GM19372 (cell line): ENCODE results near the gene IGFL2.
"Not testable (repeated sequence)": the region's sequence is repeated elsewhere in the genome, so short reads cannot be mapped to it uniquely, and the experiment has no call there.

Experiments used
- ATAC-seq: cut with Tn5 transposase; IDR thresholded peaks from one replicate; pipeline ENCODE4 v1.9.1; 2021; ENCODE audit warnings: mild to moderate bottlenecking, low read depth, moderate library complexity; ENCODE audit not compliant: unreplicated experiment

IGFL2 gene

GRCh38 chr19:46147791-46148288 is at the start of gene IGFL2:
Gene IGFL2 (plus strand): TSS chr19:46148238. CDS start chr19:46148279, 41 bp downstream.
- no peak for ATAC-seq

GRCh38 chr19:46100344-46100743 is 47.7 kb upstream of the IGFL2 start:
- no peak for ATAC-seq

GRCh38 chr19:46101293-46101692 is 46.7 kb upstream of the IGFL2 start:
- ATAC-seq: no peak

DNA sequence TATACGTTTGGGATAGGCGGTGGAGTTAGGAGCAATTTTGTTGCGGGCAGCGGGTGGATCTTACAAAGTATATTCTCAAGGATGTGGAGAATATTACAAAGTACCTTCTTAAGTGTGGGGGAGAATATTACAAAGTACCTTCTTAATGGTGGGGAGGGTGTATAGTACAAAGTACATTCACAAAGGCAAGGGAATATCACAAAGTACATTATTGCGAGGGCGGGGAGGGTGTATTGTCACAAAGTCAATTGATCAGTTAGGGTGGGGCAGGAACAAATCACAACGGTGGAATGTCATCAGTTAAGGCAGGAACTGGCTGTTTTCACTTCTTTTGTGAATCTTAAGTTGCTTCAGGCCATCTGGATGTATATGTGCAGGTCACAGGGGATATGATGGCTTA is 45.7 kb upstream of the IGFL2 start:
- ATAC-seq: not testable (repeated sequence)

DNA sequence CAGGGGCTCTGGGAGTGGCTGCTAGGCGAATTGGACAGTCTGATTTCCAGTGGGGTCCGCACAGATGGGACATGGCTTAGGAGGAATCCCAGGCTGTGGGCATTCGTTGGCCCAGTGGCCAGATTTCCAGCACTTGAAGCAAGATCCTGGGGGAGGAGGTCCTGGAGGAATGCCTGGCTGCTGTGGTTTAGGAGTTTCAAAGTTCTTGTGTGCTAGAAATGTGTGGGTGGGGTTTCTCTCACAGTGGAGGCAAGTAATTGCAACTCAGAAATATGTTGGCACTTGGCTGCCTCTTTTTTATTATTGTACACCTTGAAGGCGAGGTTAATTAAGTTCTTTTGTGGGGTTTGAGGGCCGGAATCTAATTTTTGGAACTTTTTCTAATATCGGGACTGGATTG is 40.7 kb upstream of the IGFL2 start:
- no peak for ATAC-seq

DNA sequence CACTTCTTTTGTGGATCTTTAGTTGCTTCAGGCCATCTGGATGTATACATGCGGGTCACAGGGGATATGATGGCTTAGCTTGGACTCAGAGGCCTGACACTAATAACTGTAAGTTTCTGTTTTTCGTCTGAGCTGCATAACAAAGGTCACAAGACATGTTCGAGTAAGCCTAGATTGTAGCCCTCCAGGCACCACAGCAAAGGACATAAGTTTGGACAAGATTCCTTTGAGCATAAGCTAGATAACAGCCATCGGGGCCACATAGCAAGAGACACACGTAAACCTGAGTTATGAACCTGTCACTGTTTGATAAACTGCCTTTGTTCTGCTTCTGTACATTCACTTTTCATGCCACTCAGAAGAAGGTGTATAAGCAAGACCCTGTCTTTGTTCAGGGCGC is 38.2 kb upstream of the IGFL2 start:
- ATAC-seq: no peak

DNA sequence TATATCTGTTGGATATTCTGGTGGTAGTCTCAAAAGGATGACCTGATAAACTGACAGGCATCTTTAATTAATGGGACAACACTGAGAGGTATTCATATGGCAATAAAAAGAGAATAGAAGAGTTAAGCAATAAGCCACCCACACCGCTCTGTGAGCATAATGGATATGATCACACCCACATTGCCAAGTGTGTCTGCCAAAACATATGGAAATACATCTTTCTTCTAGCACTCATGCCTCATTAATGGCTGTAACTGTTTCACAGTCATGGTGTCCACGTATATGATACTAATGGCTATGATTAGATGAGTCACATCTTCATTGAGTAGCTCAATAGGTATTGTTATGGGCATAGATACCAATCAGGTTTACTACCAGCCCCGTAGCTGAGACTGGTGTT is 36.7 kb upstream of the IGFL2 start:
- no peak for ATAC-seq

DNA sequence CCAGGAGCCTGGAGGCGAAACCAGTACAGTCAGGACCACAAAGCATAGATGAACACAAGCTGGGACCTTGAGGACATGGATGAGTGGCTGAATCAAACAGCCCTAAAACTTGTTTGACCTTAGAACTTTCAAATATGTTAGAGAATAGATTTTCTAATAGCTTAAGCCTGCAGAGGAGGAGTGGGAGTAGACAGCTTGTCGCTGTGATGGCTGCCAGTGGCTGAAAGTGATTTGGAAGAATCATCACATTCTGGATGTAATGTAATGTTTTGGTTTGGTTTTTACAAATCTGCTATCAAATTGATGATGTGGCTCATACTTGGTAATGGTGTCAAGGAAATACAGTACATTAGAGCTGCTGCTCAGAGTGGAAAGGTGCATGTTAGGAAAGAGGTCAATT is 35.5 kb upstream of the IGFL2 start:
- no peak for ATAC-seq

- ATAC-seq: no peak
Measured at GRCh38 chr19:46113726-46114125, 34.3 kb upstream of the IGFL2 start.

GRCh38 chr19:46115396-46116106 is 32.5 kb upstream of the IGFL2 start:
- ATAC-seq: peak; percentile 65

- ATAC-seq: no peak
Measured at GRCh38 chr19:46116121-46116520, 31.9 kb upstream of the IGFL2 start.

DNA sequence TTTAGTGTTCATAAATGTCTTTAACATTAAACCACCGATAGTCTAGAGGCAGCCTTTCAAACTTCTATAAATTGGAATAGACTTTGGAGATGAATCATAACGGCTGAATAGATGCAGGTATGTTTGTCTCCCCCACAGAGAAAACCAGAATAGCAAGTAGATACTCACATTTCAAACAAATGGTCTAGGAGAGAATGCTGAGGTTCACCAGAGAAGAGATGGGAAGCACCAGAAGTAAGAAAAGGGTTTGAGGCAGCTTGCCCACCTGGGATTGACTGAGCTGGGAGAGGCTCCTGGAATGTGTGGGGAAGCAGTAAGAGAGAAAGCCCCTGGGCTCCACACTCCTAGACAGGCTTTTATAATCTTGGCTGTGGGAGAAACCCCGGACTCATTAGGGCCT is 29.9 kb upstream of the IGFL2 start:
- no peak for ATAC-seq

DNA sequence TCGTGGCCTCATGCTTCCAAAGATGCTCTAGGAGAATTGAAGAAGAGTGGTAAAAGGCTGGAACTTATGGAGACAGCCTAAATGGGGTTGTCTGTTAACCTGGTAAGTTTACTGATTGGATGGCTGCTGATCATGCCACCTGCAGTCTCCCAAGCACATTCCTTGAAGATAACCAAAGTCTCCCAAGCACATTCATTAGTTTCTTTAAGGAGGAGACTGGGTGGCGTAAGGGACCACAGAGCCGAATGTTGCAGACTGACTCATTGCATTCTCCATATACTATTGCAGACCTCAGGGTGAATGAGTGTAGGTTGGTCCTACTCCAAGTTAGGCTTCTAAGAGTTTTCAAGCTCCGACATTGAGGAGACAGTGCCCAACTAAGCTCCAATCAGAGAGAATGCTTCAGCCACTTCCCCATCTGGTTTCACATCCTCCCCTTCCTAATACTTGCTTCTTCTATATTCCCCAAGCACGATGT is 23.4 kb upstream of the IGFL2 start, which contains the start of gene IGFL3:
Gene IGFL3, minus strand, starts transcription at position 51 of the 478 bp plus-strand sequence. Its CDS starts 39 bp downstream, at position 12.
- ATAC-seq: no peak

- no peak for ATAC-seq
Measured at GRCh38 chr19:46125447-46125846, 22.6 kb upstream of the IGFL2 start.

DNA sequence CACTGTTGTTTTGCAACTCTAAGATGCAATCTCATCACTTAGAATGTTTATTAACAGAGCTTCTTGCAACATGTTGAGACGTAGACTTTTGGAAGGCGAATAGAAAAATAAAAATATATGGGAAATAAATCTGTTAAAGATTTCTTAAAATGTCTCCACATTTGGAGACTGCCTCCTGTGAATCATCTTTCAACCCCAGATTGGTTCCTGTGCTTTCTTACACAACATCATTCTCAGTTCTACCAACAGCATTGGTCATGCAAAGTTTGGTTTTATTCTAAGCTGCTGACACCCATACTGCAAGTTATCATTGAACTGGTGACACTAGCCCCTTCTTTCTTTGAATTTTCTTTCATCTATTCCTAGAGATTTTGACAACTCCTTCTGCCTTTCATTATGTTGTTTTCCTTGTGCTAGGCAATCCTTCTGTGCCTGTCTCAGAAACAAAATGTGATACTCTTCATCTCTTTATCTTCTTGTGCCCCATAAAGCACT is 21.9 kb upstream of the IGFL2 start:
- ATAC-seq: no peak

DNA sequence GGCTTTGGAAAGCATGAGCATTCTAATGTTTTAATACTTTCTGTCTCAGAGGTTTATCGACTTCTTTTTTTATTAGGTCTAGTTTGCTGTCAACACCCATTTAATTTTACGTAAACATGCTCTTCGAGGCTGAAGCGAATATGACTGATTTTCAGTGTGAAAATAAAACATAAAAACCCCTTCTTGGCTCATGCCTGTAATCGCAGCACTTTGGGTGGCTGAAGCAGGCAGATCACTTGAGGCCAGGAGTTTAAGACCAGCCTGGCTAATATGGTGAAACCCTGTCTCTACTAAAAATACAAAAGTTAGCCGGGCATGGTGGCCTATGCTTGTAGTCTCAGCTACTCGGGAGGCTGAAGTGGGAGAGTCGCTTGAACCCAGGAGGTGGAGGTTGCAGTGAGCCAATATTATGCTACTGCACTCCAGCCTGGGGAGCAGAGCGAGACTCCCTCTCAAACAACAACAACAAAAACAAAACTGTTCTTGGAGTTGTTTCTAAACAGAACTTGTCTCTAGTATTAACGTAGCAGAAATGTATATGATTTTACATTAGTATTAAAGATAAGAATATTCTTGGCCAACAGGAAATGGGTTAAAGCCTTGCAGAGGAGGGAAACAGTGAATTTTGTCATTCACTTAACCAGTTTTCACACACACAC is 16.4 kb upstream of the IGFL2 start:
- ATAC-seq: no peak

DNA sequence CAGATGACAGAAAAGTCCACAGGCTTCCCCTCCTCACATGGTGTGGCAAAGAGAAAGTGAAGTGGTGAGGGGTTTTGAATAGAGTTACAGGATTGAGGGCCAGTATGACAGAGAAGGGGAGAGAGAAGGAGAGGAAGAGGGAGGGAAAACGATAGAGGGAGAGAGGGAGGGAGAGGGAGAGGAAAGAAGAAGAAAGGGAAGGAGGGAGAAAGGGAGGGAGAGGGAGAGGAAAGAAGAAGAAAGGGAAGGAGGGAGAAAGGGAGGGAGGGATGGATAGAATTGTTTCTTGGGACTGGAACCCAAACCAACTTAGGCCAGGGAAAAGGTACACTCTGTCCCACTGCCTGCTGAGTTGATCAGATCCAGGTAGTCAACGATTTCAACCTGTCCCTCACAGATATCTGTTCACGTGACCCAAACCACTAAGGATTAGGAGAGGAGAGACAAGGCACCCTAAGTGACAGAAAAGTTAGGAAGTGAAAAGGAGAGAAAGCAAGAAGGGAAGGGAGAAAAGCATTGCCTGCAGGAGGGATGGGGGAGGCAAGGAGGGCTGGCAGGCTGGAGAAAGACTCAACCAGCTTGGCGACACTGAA is 15.4 kb upstream of the IGFL2 start:
- ATAC-seq: no peak

DNA sequence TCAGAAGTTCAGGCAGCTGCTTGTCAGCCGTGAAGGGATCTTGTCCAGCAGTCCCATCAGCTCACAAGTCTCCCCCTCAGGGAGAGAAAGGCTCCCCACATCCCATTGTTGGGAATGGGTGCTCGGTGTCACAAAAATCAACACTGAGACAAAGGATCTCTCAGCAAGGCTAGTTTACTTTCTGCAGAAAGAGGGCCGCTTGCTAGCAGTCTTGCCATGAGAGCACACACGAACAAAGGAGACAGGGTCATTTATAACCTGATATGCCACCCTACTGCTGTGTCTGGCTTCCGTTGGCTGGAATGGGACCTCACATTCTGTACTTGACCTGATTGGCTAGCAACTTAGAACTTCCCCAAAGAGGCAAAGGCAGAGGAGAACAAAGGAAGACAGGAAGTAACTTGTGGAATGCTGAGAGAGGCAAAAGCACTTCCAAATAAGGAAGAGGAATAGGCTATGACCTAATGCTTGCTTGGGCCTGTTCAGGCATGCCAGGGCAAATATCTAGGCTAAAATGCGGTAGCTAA is 14.9 kb upstream of the IGFL2 start:
- no peak for ATAC-seq

DNA sequence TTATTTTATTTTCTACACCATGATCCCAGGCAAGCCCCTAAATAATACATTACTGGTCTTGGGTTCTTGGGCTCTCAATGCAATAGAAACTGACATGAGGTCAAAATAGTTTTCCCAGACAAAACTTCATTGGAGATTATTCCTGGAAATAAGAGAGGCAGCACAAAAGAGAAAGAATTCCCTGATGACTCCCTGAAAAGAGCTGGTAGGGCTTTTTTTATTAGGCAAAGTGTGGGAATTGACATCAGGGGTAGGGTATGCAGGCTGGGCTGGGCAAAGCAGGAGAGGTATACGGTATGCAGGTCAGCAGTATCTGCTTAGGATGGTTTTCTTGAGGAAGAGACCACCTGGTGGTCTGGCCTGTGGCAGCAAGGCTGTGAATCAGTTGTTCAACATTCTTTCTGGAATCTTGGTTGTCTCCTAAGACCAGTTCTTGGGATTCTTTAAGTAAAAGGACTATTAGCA is 14.2 kb upstream of the IGFL2 start:
- ATAC-seq: no peak

- no peak for ATAC-seq
Measured at GRCh38 chr19:46134527-46134926, 13.5 kb upstream of the IGFL2 start.

DNA sequence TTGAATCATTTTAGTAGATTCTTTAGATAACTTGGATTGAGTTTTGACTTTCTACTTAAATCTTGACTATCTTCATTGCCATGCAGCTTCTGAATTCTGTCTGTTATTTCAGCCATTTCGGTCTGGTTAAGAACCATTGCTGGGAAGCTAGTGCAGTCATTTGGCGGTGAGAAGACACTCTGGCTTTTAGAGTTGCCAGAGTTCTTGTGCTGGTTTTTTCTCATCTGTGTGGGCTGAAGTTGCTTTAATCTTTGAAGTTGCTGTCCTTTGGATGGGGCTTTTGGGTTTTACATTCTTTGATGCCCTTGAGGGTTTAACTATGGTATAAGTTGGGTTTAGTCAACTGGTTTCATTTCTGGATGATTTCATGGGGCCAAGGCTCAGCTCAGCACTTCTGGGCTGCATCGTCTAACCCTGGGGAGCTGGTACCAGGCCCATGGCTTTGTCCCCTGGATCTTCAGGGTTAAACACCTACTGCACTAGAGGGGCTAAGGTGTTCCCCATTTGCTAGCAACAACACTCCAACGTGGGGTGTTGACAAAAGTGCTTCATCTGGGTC is 10.0 kb upstream of the IGFL2 start:
- ATAC-seq: no peak
